GM21390 (cell line): Measurements from ENCODE around the gene VASH1.

Experiments used
- ATAC-seq: cut with Tn5 transposase; IDR thresholded peaks from one replicate; pipeline ENCODE4 v1.9.1; 2021; ENCODE audit not compliant: unreplicated experiment

The VASH1 gene

DNA sequence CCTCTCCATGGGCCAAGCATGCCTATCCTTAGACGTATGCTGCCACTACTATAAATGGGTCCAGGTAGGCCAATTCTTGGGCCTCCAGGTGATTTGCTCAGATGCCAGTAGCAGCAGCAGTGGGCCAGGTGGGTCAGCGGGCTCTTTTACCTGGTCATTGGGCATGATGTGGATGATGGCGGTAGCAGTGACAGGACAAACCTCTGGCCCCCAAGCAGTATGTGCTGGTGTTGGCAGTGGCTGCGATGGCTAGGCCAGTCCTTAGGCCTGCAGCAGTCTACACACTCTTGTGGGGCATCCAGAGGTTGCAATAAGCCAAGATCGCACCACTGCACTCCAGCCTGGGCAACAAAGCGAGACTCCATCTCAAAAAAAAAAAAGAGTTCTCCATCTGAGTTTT is 19.1 kb upstream of the VASH1 start:
- ATAC-seq, result no peak

DNA sequence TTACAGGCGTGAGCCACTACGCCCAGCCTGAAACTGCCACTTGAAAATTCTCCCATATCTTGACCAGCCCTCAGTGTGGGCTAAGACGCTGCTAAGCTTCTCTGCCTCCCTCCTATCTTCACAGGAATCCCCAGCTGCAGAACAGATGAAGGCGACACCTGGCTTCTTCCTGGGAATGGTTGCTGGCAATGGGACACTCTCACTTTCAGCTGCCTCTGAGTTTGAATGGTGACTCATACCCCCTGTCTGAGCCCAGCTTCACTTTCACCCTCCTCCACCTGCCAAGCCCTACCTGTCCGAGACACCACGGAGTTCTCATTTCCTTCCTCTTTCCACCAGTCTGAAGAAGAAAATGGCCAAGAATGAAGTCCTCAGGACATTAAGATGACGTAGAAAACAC is 18.3 kb upstream of the VASH1 start:
- ATAC-seq, result no peak

DNA sequence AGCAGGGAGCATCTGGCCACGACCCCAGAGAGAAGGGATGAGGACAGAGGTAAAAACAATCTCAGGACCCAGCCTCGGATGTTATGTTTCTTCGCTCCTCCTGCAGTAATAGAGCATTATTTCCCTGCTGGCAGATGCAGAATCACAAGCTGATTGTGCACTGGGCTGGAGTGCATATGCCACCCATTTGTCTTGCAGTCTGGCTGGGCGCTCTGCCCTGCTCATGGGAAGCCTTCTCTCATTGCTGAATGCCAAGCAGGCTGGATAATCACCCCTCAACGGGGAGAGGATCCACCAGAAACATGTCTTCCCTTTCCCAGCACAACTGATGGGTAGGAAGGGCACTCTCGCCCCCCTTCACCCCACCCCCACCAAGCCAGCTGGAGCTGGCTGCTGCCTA is 8.5 kb upstream of the VASH1 start:
- ATAC-seq, result no peak

DNA sequence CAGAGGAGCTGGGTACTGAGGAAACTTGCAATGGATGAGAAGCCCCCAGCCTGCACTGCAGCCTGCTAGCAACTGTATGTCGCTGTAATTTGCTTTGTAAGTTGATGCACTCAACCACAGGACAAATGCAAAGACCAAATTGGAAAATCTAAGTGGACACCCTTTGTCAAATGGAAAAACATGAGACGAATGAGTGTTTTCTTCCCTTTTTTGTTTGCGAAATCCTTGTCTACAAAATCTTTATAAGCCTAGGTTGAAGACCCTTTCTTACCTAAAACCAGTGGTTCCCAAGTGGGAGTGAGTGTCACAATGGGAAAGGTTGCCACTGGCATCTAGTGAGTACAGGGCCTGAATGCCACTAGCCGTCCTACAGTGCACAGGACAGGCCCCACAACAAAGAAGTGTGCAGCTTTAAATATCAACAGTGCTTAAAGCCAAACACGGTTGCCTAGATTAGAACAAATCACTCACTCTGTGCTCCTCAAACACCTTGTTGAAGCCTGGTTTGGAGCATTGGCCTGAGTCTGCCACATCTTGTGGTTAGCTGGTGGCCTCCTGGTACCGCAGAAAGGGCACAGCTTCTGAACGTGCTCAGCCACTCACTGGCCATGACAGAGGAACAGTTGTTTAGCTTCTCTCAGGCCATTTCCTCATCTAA is 7.6 kb upstream of the VASH1 start:
- no peak for ATAC-seq

DNA sequence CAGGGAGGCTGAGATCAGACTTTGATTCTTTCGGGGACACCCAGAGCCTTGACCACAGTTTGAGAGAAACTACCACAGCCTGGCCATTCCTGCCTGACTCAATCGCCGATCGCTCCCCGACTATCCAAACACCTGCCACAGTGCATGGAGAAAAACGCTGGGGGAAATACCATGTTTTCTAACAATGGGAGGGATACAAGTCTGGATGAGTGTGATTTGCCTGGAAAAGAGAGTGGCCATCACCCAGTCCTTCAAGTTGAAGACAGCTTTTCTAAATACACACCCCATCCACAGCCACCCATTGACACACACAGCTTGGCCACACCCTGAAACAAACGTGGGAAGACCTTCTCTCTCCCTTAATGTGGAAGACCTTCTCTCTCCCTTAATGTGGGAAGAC is 6.7 kb upstream of the VASH1 start:
- no peak for ATAC-seq

DNA sequence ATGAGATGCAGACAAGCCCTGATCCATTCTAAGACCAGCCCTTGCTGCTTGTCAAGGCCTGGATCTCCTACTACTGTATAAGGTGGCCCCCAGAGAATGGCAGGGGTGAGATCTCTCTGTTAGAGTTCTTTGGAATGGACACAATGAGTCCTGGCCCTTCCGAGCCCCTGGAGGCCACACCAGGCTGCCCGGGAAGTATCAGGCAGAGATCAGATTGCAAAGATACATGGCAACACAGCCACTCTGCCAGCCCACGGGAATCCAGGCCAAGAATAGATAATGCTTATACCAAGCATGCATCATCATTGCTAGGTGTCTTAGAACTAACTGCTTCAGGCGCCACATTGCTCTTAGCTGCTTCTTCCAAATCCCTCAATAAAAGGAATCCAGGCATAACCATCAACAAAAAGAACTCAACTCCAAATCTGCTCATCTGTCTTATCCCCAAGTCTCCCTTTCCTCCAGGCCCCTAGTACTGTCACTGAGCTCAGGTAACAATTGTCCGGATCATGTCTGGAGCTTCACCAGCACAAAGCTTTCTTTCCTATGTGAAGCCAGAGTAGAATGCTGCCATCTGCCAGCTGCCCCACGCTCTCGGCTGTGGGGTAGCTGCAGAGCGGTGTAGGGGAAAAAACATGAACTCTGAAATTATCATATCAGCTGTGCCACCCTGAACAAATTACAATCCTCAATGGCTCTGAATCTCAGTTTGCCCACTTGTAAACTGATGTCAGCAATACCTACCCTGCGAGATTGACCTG is 5.5 kb upstream of the VASH1 start:
- ATAC-seq, result no peak

DNA sequence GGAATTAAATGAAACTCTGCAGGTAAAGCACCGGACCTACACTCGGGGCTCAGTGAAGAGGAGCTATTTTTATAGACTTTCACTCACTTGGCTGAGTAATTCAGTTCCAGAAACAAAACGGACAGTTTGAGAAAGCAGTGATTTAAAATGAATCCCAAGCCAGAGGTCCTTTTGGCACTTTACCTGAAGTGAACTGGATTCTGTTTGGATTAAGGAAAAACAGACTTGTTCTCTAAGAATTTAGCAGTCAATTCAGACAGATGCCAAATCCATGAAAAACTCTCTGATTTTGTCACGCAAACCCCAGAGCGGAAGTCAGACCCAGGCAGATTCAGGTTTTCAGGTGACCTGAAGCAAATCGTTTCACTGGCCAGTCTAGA is 4.9 kb upstream of the VASH1 start:
- ATAC-seq, result no peak

DNA sequence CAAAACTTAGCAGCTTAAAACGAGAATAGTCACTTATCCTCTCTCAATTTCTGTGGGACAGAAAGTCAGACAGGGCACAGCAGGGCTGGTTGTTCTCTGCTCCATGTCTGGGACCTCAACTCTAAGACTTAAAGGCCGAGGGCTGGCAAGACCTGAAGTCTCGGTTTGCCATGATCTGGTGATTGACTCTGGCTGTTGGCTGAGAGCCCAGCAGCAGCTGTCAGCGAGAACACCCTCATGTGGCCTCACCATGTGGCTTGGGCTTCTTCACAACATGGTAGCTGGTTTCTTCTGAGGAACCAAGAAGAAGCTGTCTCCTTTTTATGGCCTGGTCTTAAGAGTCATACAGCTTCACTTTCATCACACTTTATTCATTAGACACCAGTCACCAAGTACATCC is 1.7 kb upstream of the VASH1 start:
- no peak for ATAC-seq

DNA sequence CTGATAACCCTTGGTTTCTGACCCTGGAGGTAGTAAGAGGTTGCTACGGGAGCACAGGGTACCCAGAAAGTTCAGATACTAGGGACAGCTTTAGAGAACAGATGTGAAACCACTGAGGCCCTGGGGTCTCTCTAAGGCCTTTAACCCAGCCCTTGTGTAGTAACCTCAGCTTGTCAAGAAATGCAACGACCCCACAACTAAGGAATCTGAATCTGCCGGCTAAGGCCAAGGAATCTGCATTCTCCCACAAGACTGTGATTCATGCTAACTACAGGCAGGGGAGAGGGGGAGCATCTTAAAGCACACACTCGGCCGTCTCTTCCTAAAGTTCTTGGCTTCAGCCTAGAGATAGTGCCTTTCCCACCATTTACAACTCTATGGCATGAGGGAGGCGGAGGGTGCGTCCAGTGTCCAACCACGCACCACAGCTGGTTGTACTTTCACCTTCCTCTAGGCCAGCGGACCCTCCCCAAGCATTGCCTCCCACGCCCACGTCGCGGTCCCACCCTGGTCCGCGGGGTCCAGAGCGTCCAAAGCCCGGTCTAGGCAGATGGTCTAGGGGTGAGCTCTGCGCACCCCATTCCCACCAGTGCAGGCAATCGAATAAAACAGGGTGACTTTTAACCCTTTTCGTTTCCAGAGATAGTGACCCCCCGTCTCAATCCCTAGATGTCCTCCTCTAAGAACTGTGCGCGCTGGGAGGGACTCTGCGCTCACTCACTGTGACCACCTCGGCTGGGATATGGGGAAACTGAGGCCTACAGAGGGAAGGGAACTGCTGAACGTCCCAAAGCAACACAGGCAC is 735 bp upstream of the VASH1 start:
- no peak for ATAC-seq

DNA sequence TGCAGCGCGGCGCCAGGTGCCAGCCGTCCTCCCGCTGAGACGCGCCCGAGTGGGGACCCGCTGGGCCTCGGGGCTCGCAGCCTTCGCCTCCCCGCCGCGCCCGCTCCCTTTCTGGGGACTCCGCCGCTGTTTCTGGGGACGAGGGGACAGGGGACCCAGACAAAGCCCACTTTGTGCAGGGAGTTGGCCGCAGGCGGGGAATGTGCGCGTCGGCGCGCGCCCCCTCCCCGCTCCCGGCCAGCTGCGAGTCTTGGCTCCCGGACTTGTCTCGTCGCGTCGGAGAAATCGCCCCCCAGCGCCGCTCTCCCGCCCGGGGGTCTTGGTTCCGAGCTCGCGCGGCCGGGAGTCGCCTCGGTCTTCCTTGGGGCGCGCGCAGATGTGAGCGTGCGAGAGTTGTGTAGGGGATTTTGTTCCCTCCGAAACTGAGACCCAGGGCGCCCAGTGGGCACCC is 717 bp downstream of the VASH1 start:
- no peak for ATAC-seq

DNA sequence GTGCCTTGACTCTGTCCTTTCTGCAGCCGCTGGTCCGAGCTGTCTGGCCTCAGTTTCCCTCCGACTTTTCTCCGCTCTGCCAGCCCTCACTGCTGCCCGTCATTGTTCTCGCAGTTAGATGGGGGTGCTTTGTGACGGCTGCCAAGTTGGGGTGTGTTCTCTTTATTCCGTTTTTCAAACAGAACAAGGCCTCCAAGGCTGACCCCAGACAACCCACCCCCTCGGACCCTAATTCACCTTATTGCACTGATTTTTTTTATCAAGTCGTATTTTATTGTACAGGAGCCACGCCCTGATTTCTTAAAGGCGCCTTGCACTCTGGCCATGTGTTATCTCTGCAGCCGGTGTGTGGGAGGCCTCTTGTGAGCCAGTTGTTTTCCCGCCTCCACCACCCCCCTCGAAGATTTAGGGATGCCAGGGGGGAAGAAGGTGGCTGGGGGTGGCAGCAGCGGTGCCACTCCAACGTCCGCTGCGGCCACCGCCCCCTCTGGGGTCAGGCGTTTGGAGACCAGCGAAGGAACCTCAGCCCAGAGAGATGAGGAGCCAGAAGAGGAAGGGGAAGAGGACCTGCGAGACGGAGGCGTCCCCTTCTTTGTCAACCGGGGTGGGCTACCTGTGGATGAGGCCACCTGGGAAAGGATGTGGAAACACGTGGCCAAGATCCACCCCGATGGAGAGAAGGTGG is 1.3 kb downstream of the VASH1 start:
- ATAC-seq, result no peak

DNA sequence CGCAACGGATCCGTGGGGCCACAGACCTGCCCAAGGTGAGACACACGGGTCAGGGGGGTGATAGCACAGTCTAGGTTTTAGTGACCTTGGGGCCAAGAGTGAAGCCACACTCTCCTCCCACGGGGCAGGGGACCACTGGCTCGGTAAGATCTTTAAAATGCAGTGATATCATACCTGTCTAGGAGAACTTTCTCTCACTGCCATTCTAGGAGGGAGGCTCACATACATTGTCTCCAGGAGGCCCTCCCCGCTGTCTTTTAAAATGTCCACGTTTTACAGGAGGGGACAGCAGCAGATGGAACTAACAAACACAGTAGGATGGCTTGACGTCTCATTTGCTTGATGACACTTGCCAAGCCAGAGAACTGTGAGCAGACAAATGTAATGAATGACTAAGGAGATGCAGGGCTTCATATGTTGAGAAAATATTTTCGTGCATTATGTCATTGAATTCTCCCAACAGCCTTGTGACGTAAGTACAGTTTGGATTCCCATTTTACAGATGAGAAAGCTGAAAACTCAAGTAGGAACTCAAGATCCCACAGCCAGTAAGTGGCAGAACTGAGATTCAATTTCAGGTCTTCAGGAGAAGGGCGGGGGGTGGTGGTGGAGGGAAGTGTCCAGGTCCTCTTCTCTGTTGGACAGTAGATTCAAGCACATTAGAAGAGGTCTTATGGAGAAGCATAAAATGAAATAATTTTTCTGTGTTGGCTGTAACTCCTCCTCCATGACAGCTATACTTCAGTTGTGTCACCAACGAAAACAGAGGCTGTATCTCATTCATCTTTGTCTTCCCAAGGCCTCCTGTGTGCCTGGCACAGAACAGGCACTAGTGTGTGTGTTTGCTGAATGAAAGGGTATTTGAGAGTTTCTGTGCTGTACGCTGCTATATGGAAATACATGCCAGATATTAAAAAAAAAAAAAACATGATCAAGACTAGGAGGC is 2.1 kb downstream of the VASH1 start:
- ATAC-seq, result no peak

DNA sequence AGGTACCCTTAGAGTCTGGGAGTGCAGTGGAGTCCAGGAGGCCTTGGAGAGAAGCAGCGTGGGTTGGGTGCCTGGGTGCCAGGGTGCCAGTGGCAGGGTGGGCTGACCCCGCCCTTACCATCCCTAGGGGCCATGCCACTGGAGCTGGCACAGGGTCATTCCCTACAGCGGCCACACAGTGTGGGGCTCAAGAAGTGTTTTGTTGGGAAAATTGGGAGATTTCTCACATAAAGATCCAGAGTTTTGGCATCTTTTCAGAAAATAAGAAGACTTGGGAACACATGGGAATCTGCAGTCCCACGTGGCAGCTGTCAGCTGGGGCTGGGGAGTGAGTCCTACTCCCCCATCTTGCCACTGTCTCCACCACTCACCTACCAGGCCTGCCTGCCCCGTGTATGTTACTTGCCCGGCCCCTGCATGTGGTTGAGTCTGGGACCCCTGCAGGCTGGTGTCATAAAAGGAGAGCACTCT is 4.2 kb downstream of the VASH1 start:
- ATAC-seq, result no peak

DNA sequence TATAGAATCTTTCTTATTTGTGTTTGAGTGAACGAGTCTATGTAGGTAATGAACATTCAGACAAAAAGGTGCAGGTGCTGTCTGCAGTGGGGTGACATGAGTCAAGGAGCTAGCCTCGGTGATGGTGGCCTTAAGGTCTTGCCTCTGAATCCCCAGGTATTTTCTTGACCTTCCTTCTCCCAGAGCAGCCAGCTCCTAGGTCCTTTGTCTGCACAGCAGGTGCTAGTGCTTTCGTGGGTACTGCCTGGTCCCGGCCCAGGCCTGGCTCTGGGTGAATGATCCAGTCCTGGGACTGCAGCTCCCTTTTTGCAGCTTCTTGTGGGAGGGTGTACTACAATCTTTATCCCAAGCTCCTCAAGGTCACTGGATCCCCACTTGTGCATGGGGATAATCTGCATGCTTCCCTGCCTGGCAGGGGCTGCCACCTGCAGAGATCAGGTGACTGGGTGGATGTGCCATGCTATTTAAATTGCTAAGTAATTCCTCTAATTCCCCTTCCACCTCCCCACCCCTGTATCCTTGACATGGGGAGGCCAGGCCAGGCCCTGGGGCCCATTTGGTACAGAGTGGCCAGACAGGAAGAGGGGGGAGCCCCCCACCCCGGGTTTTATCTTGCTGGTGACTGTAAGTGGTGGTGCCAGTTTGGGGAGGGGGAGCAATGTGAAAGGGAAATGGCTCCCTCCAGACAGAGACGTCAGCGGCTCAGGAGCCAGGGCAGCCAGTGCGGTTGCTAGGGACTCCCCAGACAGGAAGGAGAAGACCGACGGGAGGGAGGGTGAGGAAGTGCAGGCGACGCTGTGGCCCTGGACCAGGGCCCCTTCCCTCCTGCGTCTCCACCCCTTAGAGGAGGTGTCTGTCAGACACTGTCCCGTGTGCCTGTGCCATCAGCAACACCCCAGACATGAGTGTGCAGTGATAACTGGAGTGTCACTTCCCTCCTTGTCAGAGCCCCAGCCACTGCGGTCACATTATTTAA is 6.7 kb downstream of the VASH1 start:
- ATAC-seq, result peak; percentile 91

DNA sequence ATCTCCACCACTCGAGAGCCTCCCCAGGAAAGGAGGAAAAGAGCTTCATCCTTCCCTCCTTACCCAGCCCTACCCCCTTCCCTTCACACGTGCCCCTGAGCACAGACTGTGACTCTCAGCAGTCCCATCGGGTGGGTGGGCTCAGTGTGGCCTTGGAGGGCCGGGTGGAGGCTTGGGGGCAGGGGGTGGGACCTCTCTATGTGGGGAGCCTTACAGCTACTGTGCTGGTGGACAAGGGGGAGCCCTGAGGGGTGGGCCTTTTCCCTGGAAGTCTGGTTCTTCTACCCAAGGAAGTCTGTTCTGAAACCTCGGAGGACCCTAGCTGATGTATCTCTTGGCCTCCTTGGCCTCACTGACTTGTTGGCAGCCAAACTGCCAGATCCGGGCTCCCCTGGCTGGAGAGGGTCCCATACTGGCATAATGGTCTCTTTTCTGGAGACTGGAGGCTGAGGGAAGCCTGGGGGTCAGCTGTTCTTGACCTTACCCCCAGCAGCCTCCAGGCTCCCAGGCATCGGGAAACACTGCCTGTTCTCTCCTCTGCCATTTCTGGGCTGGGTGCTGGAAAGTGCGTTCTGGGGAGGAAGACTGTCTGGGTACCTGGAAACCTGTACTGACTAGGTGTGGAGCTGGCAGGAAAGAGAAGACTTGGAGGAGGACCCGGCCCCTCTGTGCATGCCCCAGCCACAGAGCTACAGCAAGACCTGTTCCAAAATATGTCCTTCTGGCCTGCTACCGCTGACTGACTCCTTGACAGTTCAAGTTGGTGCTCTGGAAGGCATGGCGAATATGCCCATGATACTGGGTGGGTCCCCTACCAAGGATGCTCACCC is 7.6 kb downstream of the VASH1 start:
- ATAC-seq, result no peak

DNA sequence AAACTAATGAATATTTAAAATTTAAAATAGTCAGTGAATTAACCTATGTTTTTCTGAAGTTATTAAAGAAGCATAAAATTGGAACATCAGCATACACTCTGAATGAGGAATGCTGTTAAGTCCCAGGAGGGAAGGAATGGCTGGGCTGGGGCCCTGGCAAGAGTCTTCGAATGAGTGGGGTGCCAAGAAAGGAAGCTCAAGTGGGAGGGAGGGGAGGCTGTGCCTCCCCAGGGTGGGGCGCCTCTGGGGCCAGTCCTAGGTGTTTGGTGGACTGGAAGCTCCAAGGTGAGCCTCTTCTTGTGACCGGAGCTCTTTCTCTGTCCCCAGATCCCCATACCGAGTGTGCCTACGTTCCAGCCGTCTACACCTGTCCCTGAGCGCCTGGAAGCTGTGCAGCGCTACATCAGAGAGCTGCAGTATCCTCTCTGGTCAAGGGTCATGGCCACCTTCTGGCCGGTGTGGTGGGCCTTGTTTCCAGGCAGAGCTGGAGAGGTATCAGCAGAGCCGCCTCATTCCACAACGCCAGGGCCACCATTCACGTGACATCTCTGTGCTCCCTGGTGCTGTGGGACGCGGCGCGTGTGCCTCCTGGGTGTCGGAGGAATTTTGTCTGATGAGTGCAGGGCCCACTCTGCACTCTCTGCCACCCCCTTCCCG is 8.5 kb downstream of the VASH1 start:
- ATAC-seq, result no peak
